H1 (cell line): ENCODE results near the gene RDH12. TPM values are rescaled to one million over a fixed set of nuclear protein-coding genes. Genes with fewer than 3 reads are reported as not detected.

ENCODE experiments used
- CTCF ChIA-PET: fragments of 300-600 bp; sonication (Branson Sonifier 250); formaldehyde crosslinking; loops from one replicate; lab custom pipeline; 2021; ENCODE audit not compliant: partially characterized antibody; lab: Charles Lee
- POLR2A ChIA-PET: fragments of 300-600 bp; sonication (Branson Sonifier 250); formaldehyde crosslinking; loops from one replicate; lab custom pipeline; 2021; ENCODE audit warnings: inconsistent platforms; ENCODE audit not compliant: partially characterized antibody; lab: Charles Lee
- DNase-seq, 2 experiments: peaks; one replicate each; pipeline versions ENCODE4 v3.0.0 to v3.0.0-alpha.2; 2010 to 2022; ENCODE audit warnings: low spot score in 2 of 2, low read depth in 1 of 2, mixed read lengths in 1 of 2
- FAIRE-seq: peaks from 2 replicates; lab custom pipeline; 2011; peaks lifted over from hg19 to GRCh38; lab: Jason Lieb, UNC
- H2AFZ ChIP-seq: 2 replicates; pipeline ENCODE4 v1.8.1; 2012; ENCODE audit warnings: low read length, inconsistent platforms
- H2AK5ac ChIP-seq: 2 replicates; pipeline ENCODE4 v1.6.1; 2013; ENCODE audit warnings: low read depth, low read length
- H2BK120ac ChIP-seq: replicated peaks from 2 replicates; pipeline ENCODE3; 2013; ENCODE audit warnings: low read depth, low read length, inconsistent platforms
- H2BK12ac ChIP-seq: 2 replicates; pipeline ENCODE4 v1.6.1; 2013; ENCODE audit warnings: low read depth, low read length
- H2BK15ac ChIP-seq: 2 replicates; pipeline ENCODE4 v1.6.1; 2013; ENCODE audit warnings: low read length
- H2BK20ac ChIP-seq: 2 replicates; pipeline ENCODE4 v1.6.1; 2013; ENCODE audit warnings: low read length
- H2BK5ac ChIP-seq: 2 replicates; pipeline ENCODE4 v1.6.1; 2013; ENCODE audit warnings: low read depth, low read length
- H3K14ac ChIP-seq: 2 replicates; pipeline ENCODE4 v1.6.1; 2013; ENCODE audit warnings: inconsistent platforms; ENCODE audit not compliant: insufficient read length
- H3K18ac ChIP-seq: 2 replicates; pipeline ENCODE4 v1.6.1; 2013; ENCODE audit warnings: low read length; ENCODE audit errors: extremely low read depth
- H3K23ac ChIP-seq: 2 replicates; pipeline ENCODE4 v1.6.1; 2013; ENCODE audit warnings: inconsistent platforms; ENCODE audit not compliant: insufficient read length
- H3K23me2 ChIP-seq: 2 replicates; pipeline ENCODE4 v1.6.1; 2013; ENCODE audit warnings: low read depth, low read length
- H3K27ac ChIP-seq: 2 replicates; pipeline ENCODE4 v1.6.1; 2011; ENCODE audit warnings: low read depth, low read length, inconsistent platforms
- H3K27me3 ChIP-seq, 4 experiments: replicated peaks in 1 of 4; 1 replicate in 1 of 4; 2 replicates in 3 of 4; pipeline versions ENCODE4 v1.6.1 to v1.8.1; 2011 to 2013; ENCODE audit warnings: low read length in 3 of 4, mild to moderate bottlenecking in 3 of 4, inconsistent platforms in 2 of 4, mixed read lengths in 2 of 4, moderate library complexity in 1 of 4; ENCODE audit not compliant: control insufficient read depth in 3 of 4, insufficient read depth in 3 of 4; ENCODE audit errors: extremely low read depth in 1 of 4
- H3K36me3 ChIP-seq, 4 experiments: 2 replicates each; pipeline versions ENCODE4 v1.6.1 to v1.8.1; 2011 to 2013; ENCODE audit warnings: mild to moderate bottlenecking in 4 of 4, low read length in 3 of 4, moderate library complexity in 2 of 4, control low read depth in 1 of 4, inconsistent platforms in 1 of 4; ENCODE audit not compliant: insufficient read depth in 4 of 4, control insufficient read depth in 2 of 4
- H3K4ac ChIP-seq: replicated peaks from 2 replicates; pipeline ENCODE3; 2013; ENCODE audit warnings: low read length, low read depth, mixed read lengths, inconsistent platforms; ENCODE audit not compliant: insufficient read length
- H3K4me1 ChIP-seq, 4 experiments: replicated peaks in 1 of 4; 1 replicate in 1 of 4; 2 replicates in 3 of 4; pipeline versions ENCODE4 v1.6.1 to v1.8.1; 2011 to 2013; ENCODE audit warnings: low read length in 3 of 4, inconsistent platforms in 2 of 4, mixed read lengths in 1 of 4; ENCODE audit not compliant: insufficient read depth in 4 of 4, control insufficient read depth in 3 of 4
- H3K4me2 ChIP-seq, 2 experiments: 2 replicates each; pipeline versions ENCODE4 v1.6.1 to v1.8.1; 2011 to 2013; ENCODE audit warnings: low read depth in 2 of 2, low read length in 2 of 2, control low read depth in 1 of 2, inconsistent platforms in 1 of 2, mild to moderate bottlenecking in 1 of 2; ENCODE audit not compliant: insufficient read depth in 1 of 2
- H3K4me3 ChIP-seq, 4 experiments: fragments of 200-600, 300-600 bp in 1 of 4; sonication (generic), shearing (Covaris generic), sonication (Bioruptor Twin) in 1 of 4; 2 replicates each; pipeline versions ENCODE4 v1.5.1 to v1.8.1; 2011 to 2016; ENCODE audit warnings: low read length in 4 of 4, low read depth in 3 of 4, control low read depth in 2 of 4, inconsistent platforms in 2 of 4, mild to moderate bottlenecking in 2 of 4, mixed read lengths in 1 of 4, moderate library complexity in 1 of 4; ENCODE audit not compliant: insufficient read depth in 2 of 4; ENCODE audit errors: extremely low read depth in 1 of 4
- H3K56ac ChIP-seq: replicated peaks from 2 replicates; pipeline ENCODE3; 2013; ENCODE audit warnings: low read depth, mild to moderate bottlenecking, mixed read lengths, low read length, inconsistent platforms; ENCODE audit not compliant: insufficient read length
- H3K79me1 ChIP-seq: 2 replicates; pipeline ENCODE4 v1.6.1; 2013; ENCODE audit warnings: low read depth, low read length, control low read depth
- H3K79me2 ChIP-seq, 2 experiments: 2 replicates each; pipeline versions ENCODE4 v1.6.1 to v1.8.1; 2012 to 2013; ENCODE audit warnings: low read length in 2 of 2, mild to moderate bottlenecking in 2 of 2, inconsistent platforms in 1 of 2; ENCODE audit not compliant: insufficient read depth in 2 of 2, control insufficient read depth in 1 of 2
- H3K9ac ChIP-seq, 4 experiments: replicated peaks in 1 of 4; 1 replicate in 1 of 4; 2 replicates in 3 of 4; pipeline versions ENCODE4 v1.6.1 to v1.8.1; 2011 to 2013; ENCODE audit warnings: low read depth in 3 of 4, low read length in 3 of 4, control low read depth in 2 of 4, mild to moderate bottlenecking in 2 of 4, moderate library complexity in 2 of 4, inconsistent platforms in 1 of 4; ENCODE audit errors: extremely low read depth in 1 of 4
- H3K9me3 ChIP-seq, 2 experiments: 2 replicates each; pipeline versions ENCODE4 v1.6.1 to v1.8.1; 2012 to 2013; ENCODE audit warnings: mild to moderate bottlenecking in 2 of 2, moderate library complexity in 2 of 2, control low read depth in 1 of 2, inconsistent platforms in 1 of 2, low read depth in 1 of 2, low read length in 1 of 2, mixed read lengths in 1 of 2; ENCODE audit not compliant: insufficient read depth in 2 of 2
- H4K20me1 ChIP-seq, 2 experiments: replicated peaks in 1 of 2; 2 replicates each; pipeline versions ENCODE3 to v1.8.1; 2011 to 2013; ENCODE audit warnings: inconsistent platforms in 2 of 2, low read length in 2 of 2, mild to moderate bottlenecking in 1 of 2; ENCODE audit not compliant: insufficient read depth in 2 of 2, control insufficient read depth in 1 of 2
- H4K5ac ChIP-seq: 2 replicates; pipeline ENCODE4 v1.6.1; 2013; ENCODE audit warnings: low read length, low read depth, mixed read lengths, inconsistent platforms; ENCODE audit not compliant: insufficient read length
- H4K8ac ChIP-seq: 2 replicates; pipeline ENCODE4 v1.8.0; 2013; ENCODE audit warnings: mild to moderate bottlenecking, moderate library complexity, low read length, inconsistent platforms; ENCODE audit not compliant: insufficient read depth; ENCODE audit errors: extremely low read depth
- H4K91ac ChIP-seq: replicated peaks from 2 replicates; pipeline ENCODE3; 2013; ENCODE audit warnings: low read length, mixed read lengths, inconsistent platforms; ENCODE audit not compliant: insufficient read length
- CHD2 ChIP-seq: IDR thresholded peaks from 2 replicates; pipeline ENCODE4 v1.6.1; 2012; ENCODE audit warnings: low read length, improper control_type of control experiment
- WGBS, 2 experiments: shearing (Covaris generic) in 1 of 2; methylation state at CpG; one replicate each; pipeline versions ENCODE4 v1.1.6 to v1.1.7; 2013 to 2015; ENCODE audit warnings: low lambda C conversion rate in 2 of 2, mixed read lengths in 2 of 2, inconsistent platforms in 1 of 2, low coverage in 1 of 2, missing lambda C conversion rate in 1 of 2; ENCODE audit not compliant: insufficient replicate concordance in 2 of 2, insufficient coverage in 1 of 2, insufficient read length in 1 of 2; ENCODE audit errors: extremely low coverage in 1 of 2, missing lambda C conversion rate in 1 of 2; 5-methylcytosine and 5-hydroxymethylcytosine counted together
- polyA plus RNA-seq, 7 experiments: library from polyadenylated mRNA; depleted of rRNA in 3 of 7; stranded (reverse) in 5 of 7; unstranded in 2 of 7; fragments of >200 nt in 5 of 7; fragments of 200-250 nt in 2 of 7; gene quantifications; 1 replicate in 5 of 7; 2 replicates in 1 of 7; 4 replicates in 1 of 7; pipeline versions ENCODE4 v1.2.1 to v1.2.3, GENCODE V29; 2011 to 2013; ENCODE audit warnings: missing spikeins in 2 of 7, mixed read lengths in 2 of 7
- total RNA-seq: library from RNA; stranded (reverse); fragmentation: NEBNext Ultra II Directional; extraction: Animal tissue kit (Norgen Biotek cat#: 25700); gene quantifications from 2 replicates; pipeline ENCODE4 v1.2.1, GENCODE V29; 2021

The RDH12 gene
- total and polyA plus RNA-seq, 2 of the 8 experiments (the other 6 are each of a cell fraction or from before 2014, with no cell fraction given): 1.2 to 1.5 TPM

- no peak overlapping the region; the same call in 1 of the 2 replicates for H2AFZ ChIP-seq
- 84% methylated on average over 10 of the region's 10 CpGs; no CpG with 5 or more reads in 1 of the 2 experiments for WGBS, 2 experiments
Measured at GRCh38 chr14:67735336-67736147, 33.9 kb downstream of the RDH12 start.

More at GRCh38 chr14:67735336-67736147, 33.9 kb downstream of the RDH12 start:
- no peak overlapping the region for H4K8ac ChIP-seq
- no peaks in the 10 kb centered on the region for H3K36me3 ChIP-seq
- H4K20me1 ChIP-seq: no peaks in the 10 kb centered on the region
- no peak overlapping the region for H2BK120ac ChIP-seq
- no peak for TF ChIP-seq CHD2
- TF ChIP-seq, all 59 proteins: peak for 0
- Histone ChIP-seq H3K23ac (no peak overlapping the region), H2BK20ac (no peak overlapping the region), H3K9me3 (no peaks in the 10 kb centered on the region), H3K4me3 (no peak overlapping the region), H2BK15ac (no peak overlapping the region), H3K23me2 (no peaks in the 10 kb centered on the region), H3K4ac (no peak overlapping the region), H3K27me3 (no peaks in the 10 kb centered on the region), H3K4me2 (no peak overlapping the region), H3K18ac (no peak overlapping the region), H4K91ac (no peak overlapping the region), H3K9ac (no peak overlapping the region), H3K56ac (no peak overlapping the region), H4K5ac (no peak overlapping the region), H2AK5ac (no peak overlapping the region), H3K14ac (no peak overlapping the region), H3K79me1 (no peaks in the 10 kb centered on the region), H3K27ac (no peak overlapping the region), H3K79me2 (no peaks in the 10 kb centered on the region), H3K4me1 (no peaks in the 10 kb centered on the region), H2BK12ac (no peak overlapping the region), H2BK5ac (no peak overlapping the region)
- FAIRE-seq: no peak
- ChIA-PET CTCF (interaction anchor here (0.6 to 2.5 kb wide), 4 partner anchors 13 to 1333 kb away, joined by 3 to 9 read pairs (median 3); no protein-coding TSS in a partner anchor), POLR2A (interaction anchor here (1.4 kb wide), 2 partner anchors 8 to 22 kb away, joined by 4 read pairs; no protein-coding TSS in a partner anchor)
- DNase-seq: no peak
